Occipital lobe (tissue), 2 donors: Measurements from ENCODE around the gene ZKSCAN5. TPM values are rescaled to one million over a fixed set of nuclear protein-coding genes. Genes with fewer than 3 reads are reported as not detected.
A peak's percentile ranks its signal among the peaks of the same experiment; 100 is the strongest.

Experiments
- DNase-seq: peaks from one replicate; lab custom pipeline; 2025; lab: John Stamatoyannopoulos, UW
- total RNA-seq: library from RNA; depleted of rRNA; stranded (reverse); fragments of >200 nt; gene quantifications from one replicate; pipeline ENCODE4 v1.2.3, GENCODE V29; 2014

ZKSCAN5 gene
- 19.8 TPM for total RNA-seq

GRCh38 chr7:99504603-99505323, at the start of gene ZKSCAN5:
ZKSCAN5 (plus strand) TSS chr7:99504662; CDS start chr7:99506045, 1,383 bp downstream.
- peak; percentile 97 for DNase-seq

- DNase-seq = no peak
Observed at GRCh38 chr7:99455874-99456273, 48.6 kb upstream of the ZKSCAN5 start.

GRCh38 chr7:99456288-99456687, 48.2 kb upstream of the ZKSCAN5 start:
- DNase-seq = no peak

GRCh38 chr7:99457050-99457649, 47.3 kb upstream of the ZKSCAN5 start:
- no peak for DNase-seq

- DNase-seq = no peak
Observed at GRCh38 chr7:99457650-99458493, 46.6 kb upstream of the ZKSCAN5 start.

GRCh38 chr7:99459087-99459486, 45.4 kb upstream of the ZKSCAN5 start:
- DNase-seq = no peak

GRCh38 chr7:99460651-99461050, 43.8 kb upstream of the ZKSCAN5 start:
- no peak for DNase-seq

GRCh38 chr7:99461221-99461620, 43.2 kb upstream of the ZKSCAN5 start:
- DNase-seq = no peak

- DNase-seq = no peak
Observed at GRCh38 chr7:99465421-99465768, 39.1 kb upstream of the ZKSCAN5 start.

GRCh38 chr7:99468336-99468918, 36.0 kb upstream of the ZKSCAN5 start:
- DNase-seq = no peak

GRCh38 chr7:99469381-99470065, 34.9 kb upstream of the ZKSCAN5 start:
- no peak for DNase-seq

- DNase-seq = peak; percentile 97
Observed at GRCh38 chr7:99472561-99473314, 31.7 kb upstream of the ZKSCAN5 start, which contains the start of gene ZNF789. ZNF789 (plus strand) TSS chr7:99472890; CDS start chr7:99476457, 3,567 bp downstream.

GRCh38 chr7:99473315-99473596, 31.2 kb upstream of the ZKSCAN5 start:
- DNase-seq = no peak

GRCh38 chr7:99476107-99476506, 28.4 kb upstream of the ZKSCAN5 start:
- no peak for DNase-seq

- no peak for DNase-seq
Observed at GRCh38 chr7:99478464-99479440, 25.7 kb upstream of the ZKSCAN5 start.

- DNase-seq = no peak
Observed at GRCh38 chr7:99485094-99485493, 19.4 kb upstream of the ZKSCAN5 start.

- DNase-seq = no peak
Observed at GRCh38 chr7:99489235-99489634, 15.2 kb upstream of the ZKSCAN5 start.

GRCh38 chr7:99490878-99491277, 13.6 kb upstream of the ZKSCAN5 start:
- no peak for DNase-seq

GRCh38 chr7:99493823-99494222, 10.6 kb upstream of the ZKSCAN5 start:
- DNase-seq = no peak
